Lower leg skin (tissue), 3 donors: ENCODE data around the gene CACNA1A.

Experiments
- POLR2A ChIP-seq, 2 donors: fragments of 450-650 bp; IDR thresholded peaks; one replicate each; pipeline ENCODE4 v1.6.1; 2016 to 2017; ENCODE audit warnings: antibody characterized with exemption in 2 of 2, mild to moderate bottlenecking in 1 of 2, moderate library complexity in 1 of 2
- TF ChIP-seq, protein P1 (sequence below), 3 donors: fragments of 450-650 bp; IDR thresholded peaks; one replicate each; pipeline ENCODE4 v1.5.1; 2016; ENCODE audit warnings: antibody characterized with exemption in 3 of 3, mild to moderate bottlenecking in 3 of 3, moderate library complexity in 2 of 3

GRCh38 chr19:13411899-13412298 is 94.4 kb downstream of the CACNA1A start:
- TF ChIP-seq, protein P1, sequence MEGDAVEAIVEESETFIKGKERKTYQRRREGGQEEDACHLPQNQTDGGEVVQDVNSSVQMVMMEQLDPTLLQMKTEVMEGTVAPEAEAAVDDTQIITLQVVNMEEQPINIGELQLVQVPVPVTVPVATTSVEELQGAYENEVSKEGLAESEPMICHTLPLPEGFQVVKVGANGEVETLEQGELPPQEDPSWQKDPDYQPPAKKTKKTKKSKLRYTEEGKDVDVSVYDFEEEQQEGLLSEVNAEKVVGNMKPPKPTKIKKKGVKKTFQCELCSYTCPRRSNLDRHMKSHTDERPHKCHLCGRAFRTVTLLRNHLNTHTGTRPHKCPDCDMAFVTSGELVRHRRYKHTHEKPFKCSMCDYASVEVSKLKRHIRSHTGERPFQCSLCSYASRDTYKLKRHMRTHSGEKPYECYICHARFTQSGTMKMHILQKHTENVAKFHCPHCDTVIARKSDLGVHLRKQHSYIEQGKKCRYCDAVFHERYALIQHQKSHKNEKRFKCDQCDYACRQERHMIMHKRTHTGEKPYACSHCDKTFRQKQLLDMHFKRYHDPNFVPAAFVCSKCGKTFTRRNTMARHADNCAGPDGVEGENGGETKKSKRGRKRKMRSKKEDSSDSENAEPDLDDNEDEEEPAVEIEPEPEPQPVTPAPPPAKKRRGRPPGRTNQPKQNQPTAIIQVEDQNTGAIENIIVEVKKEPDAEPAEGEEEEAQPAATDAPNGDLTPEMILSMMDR (IDR thresholded peaks at IDR 0.05) = no peak
- no peak for TF ChIP-seq POLR2A (IDR thresholded peaks at IDR 0.05)
